Raji (cell line): ENCODE measurements around the gene PPIL6.

ENCODE experiments used
- POLR2A ChIP-seq: IDR thresholded peaks from 2 replicates; pipeline ENCODE4 v1.6.1; 2011; ENCODE audit warnings: low read depth, low read length, control low read depth; ENCODE audit not compliant: insufficient read depth

The PPIL6 gene

GRCh38 chr6:109456111-109456583, 15.7 kb upstream of the PPIL6 start:
- no peak for TF ChIP-seq POLR2A

- TF ChIP-seq POLR2A: peak; percentile 78
Observed at GRCh38 chr6:109455437-109456110, 15.1 kb upstream of the PPIL6 start, which contains the start of gene MICAL1. Gene MICAL1 (minus strand): TSS chr6:109455772. CDS start chr6:109454196, 1,576 bp downstream.

GRCh38 chr6:109454496-109455436, 14.3 kb upstream of the PPIL6 start:
- TF ChIP-seq POLR2A: peak; percentile 73

- TF ChIP-seq POLR2A: no peak
Observed at GRCh38 chr6:109453594-109454495, 13.4 kb upstream of the PPIL6 start.

GRCh38 chr6:109453156-109453555, 12.7 kb upstream of the PPIL6 start:
- no peak for TF ChIP-seq POLR2A

GRCh38 chr6:109452181-109452580, 11.8 kb upstream of the PPIL6 start:
- TF ChIP-seq POLR2A: no peak

GRCh38 chr6:109451376-109451775, 10.9 kb upstream of the PPIL6 start:
- TF ChIP-seq POLR2A: no peak

GRCh38 chr6:109450801-109451200, 10.4 kb upstream of the PPIL6 start:
- no peak for TF ChIP-seq POLR2A

- 0 out of 2 replicates have a peak, but pooled peaks have one; percentile 7 for TF ChIP-seq POLR2A
Observed at GRCh38 chr6:109449795-109450673, 9.6 kb upstream of the PPIL6 start.

- TF ChIP-seq POLR2A: 0 out of 2 replicates have a peak, but pooled peaks have one; percentile 24
Observed at GRCh38 chr6:109449064-109449794, 8.8 kb upstream of the PPIL6 start.

GRCh38 chr6:109448615-109449014, 8.2 kb upstream of the PPIL6 start:
- no peak for TF ChIP-seq POLR2A

- 0 out of 2 replicates have a peak, but pooled peaks have one; percentile 16 for TF ChIP-seq POLR2A
Observed at GRCh38 chr6:109447878-109448555, 7.6 kb upstream of the PPIL6 start.
